ENCODE data around the gene OR52K1.

DNA sequence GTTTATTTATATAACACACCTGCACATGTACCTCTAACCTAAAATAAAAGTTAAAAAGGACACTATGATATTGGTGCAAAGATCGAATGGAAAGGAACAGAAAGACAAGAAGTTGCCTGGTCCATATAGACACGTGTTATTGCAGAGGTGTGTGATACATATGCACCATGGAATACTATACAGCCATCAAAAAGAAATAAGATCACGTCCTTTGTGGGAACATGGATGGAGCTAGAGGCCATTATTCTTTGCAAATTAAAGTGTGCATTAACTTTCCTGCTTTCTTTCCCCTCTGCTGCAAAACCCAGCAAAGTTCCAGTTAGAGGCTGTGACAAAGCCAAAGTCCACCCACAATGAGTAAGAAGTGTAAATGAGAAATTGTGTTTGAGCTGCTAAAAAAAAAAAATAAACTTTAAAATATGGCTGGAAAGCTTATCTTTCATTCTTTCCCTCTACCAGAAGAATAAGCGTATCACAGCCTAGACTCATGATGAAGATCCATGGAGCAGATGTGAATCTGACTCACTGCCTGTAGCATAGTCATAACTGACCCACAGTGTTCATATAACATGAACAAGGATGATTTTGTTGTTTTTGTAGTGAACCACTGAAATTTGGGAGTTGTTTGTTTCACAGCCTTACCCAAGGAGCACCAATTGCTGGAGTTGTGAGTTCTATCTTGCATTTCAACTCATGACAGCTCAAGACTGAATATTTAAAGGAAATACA is 9.6 kb downstream of the OR52K1 start:
- TF ChIP-seq, protein P1, sequence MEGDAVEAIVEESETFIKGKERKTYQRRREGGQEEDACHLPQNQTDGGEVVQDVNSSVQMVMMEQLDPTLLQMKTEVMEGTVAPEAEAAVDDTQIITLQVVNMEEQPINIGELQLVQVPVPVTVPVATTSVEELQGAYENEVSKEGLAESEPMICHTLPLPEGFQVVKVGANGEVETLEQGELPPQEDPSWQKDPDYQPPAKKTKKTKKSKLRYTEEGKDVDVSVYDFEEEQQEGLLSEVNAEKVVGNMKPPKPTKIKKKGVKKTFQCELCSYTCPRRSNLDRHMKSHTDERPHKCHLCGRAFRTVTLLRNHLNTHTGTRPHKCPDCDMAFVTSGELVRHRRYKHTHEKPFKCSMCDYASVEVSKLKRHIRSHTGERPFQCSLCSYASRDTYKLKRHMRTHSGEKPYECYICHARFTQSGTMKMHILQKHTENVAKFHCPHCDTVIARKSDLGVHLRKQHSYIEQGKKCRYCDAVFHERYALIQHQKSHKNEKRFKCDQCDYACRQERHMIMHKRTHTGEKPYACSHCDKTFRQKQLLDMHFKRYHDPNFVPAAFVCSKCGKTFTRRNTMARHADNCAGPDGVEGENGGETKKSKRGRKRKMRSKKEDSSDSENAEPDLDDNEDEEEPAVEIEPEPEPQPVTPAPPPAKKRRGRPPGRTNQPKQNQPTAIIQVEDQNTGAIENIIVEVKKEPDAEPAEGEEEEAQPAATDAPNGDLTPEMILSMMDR (IDR thresholded peaks at IDR 0.05), result no peak
- no peak for TF ChIP-seq POLR2A (IDR thresholded peaks at IDR 0.05)
- TF ChIP-seq POLR2AphosphoS5 (IDR thresholded peaks at IDR 0.05), result no peak
